Activated naive CD4-positive, alpha-beta T cell treated with anti-CD3 and anti-CD28 coated beads, Interleukin-2, amount 50 U/mL, for 72 hours (primary cell): ENCODE measurements around the gene PABPN1L. TPM values are rescaled to one million over a fixed set of nuclear protein-coding genes. Genes with fewer than 3 reads are reported as not detected.

ENCODE experiments used
- ATAC-seq, 2 donors: fragments of 150-1000 bp; cut with Tn5 transposase; 2 replicates each; pipeline ENCODE4 v1.10.0; 2021; ENCODE audit warnings: mild to moderate bottlenecking in 2 of 2, moderate library complexity in 2 of 2
- DNase-seq, 2 donors: peaks; one replicate each; pipeline ENCODE4 v3.0.0; 2021 to 2022; ENCODE audit warnings: low spot score in 2 of 2
- H3K27ac Mint-ChIP-seq, 2 donors: one replicate each; pipeline ENCODE4 v1.8.0; 2022; ENCODE audit warnings: mild to moderate bottlenecking in 2 of 2, mixed read lengths in 2 of 2
- H3K36me3 Mint-ChIP-seq, 2 donors: one replicate each; pipeline ENCODE4 v1.8.0; 2022; ENCODE audit warnings: mixed read lengths in 2 of 2
- H3K9me3 Mint-ChIP-seq, 2 donors: one replicate each; pipeline ENCODE4 v1.8.0; 2022; ENCODE audit warnings: mixed read lengths in 2 of 2
- total RNA-seq, 2 donors: library from RNA; stranded (reverse); gene quantifications; one replicate each; pipeline ENCODE4 v1.2.3, GENCODE V29; 2022

PABPN1L gene, protein sequence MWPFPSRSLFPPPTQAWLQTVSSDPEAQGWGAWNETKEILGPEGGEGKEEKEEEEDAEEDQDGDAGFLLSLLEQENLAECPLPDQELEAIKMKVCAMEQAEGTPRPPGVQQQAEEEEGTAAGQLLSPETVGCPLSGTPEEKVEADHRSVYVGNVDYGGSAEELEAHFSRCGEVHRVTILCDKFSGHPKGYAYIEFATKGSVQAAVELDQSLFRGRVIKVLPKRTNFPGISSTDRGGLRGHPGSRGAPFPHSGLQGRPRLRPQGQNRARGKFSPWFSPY
- not detected for total RNA-seq

- no peak within 1 kb of the TSS for H3K27ac Mint-ChIP-seq
- no peaks in the 10 kb centered on the region for H3K9me3 Mint-ChIP-seq
- ATAC-seq = no peak
- DNase-seq = no peak
- H3K36me3 Mint-ChIP-seq = no peaks in the 10 kb centered on the region
Measured at GRCh38 chr16:88866151-88866920, at the start of gene PABPN1L. TSS of gene PABPN1L (minus strand) at chr16:88866660. CDS start at chr16:88866606, 54 bp downstream.

GRCh38 chr16:88915639-88916327 is 49.3 kb upstream of the PABPN1L start:
- Mint-ChIP-seq H3K9me3 (no peaks in the 10 kb centered on the region), H3K27ac (no peak overlapping the region), H3K36me3 (no peaks in the 10 kb centered on the region)
- no peak for DNase-seq
- ATAC-seq = no peak

- DNase-seq (no peak), ATAC-seq (no peak)
- no peak overlapping the region for H3K27ac Mint-ChIP-seq
- H3K36me3 Mint-ChIP-seq = no peaks in the 10 kb centered on the region
- no peaks in the 10 kb centered on the region for H3K9me3 Mint-ChIP-seq
Measured at GRCh38 chr16:88914750-88915368, 48.4 kb upstream of the PABPN1L start.

DNA sequence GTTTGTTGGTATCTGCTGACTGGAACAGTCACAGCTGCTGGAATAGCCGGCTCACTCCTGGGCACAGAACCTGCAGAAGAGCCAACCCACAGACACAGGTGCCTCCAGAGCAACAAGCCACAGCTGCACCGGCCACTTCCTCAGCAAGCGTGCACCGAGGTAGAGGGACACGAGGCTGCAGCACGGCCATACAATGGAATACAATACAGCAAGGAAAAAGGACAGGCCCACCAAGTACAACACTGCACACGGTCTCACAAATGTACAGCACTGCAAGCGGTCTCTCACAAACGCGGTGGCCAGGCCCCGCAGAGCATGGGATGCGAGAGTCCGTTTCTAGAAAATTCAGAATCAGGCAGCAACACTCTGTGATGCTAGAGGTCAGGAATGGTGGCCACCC is 47.4 kb upstream of the PABPN1L start:
- ATAC-seq = no peak
- H3K36me3 Mint-ChIP-seq = no peaks in the 10 kb centered on the region
- no peak for DNase-seq
- H3K9me3 Mint-ChIP-seq = no peaks in the 10 kb centered on the region
- peak overlapping the region in 1 of 2 donors; percentile 75 for H3K27ac Mint-ChIP-seq

DNA sequence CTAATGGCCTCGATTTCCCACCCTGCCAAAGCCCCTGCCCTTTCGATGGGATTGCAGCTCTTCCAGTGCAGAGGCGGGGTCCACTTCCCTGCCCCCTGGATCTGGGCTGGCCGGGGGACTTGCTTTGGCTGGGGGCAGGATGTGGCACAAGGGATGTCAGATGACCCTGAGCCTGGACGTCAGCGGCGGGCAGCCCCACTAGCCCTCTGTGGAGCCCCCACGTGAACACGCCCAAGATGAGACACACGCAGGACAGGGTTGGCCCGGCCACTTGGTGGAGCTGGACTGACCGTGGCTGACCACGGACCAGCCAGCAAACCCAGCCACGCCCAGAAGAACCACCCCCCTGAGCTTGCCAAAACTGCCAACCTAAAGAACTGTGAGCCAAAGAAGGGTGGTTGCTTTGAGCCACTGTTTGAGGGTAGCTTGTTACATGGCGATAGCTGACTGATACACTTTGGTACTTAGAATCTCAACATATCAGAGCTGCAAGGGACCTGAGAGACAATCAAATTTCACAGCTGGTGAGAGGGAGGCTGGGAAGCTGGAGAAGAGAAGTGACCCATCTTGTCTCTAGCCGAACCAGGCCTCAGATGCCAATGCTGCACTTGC is 46.6 kb upstream of the PABPN1L start:
- Mint-ChIP-seq H3K27ac (no peak overlapping the region), H3K36me3 (no peaks in the 10 kb centered on the region), H3K9me3 (no peaks in the 10 kb centered on the region)
- ATAC-seq = no peak
- DNase-seq = no peak

- ATAC-seq (no peak), DNase-seq (no peak)
- H3K27ac Mint-ChIP-seq = no peak overlapping the region
- H3K36me3 Mint-ChIP-seq = no peaks in the 10 kb centered on the region
- H3K9me3 Mint-ChIP-seq = no peaks in the 10 kb centered on the region
Measured at GRCh38 chr16:88912556-88912955, 46.1 kb upstream of the PABPN1L start.

DNA sequence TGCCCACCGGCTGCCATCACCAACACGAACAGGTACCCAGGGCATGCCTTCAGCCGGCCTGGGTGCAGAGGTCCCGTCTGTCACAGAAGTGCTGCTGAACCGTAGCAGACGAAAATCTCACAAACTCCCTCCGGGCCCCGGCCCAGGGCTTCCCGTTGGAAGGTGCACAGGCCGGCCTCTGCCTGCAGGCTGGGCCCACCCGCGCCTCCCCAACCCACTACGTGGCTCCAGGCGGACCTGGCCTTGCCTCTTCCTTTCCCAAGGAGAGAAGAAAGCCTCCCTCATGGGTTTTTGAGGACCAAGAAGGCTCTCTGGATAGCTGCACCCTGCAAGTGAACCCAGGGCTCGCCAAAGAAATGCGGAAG is 45.5 kb upstream of the PABPN1L start:
- ATAC-seq (no peak), DNase-seq (no peak)
- no peaks in the 10 kb centered on the region for H3K9me3 Mint-ChIP-seq
- H3K36me3 Mint-ChIP-seq = no peaks in the 10 kb centered on the region
- H3K27ac Mint-ChIP-seq = no peak overlapping the region

- Mint-ChIP-seq H3K36me3 (no peaks in the 10 kb centered on the region), H3K9me3 (no peaks in the 10 kb centered on the region), H3K27ac (no peak overlapping the region)
- DNase-seq (no peak), ATAC-seq (no peak)
Measured at GRCh38 chr16:88911136-88911945, 44.9 kb upstream of the PABPN1L start.

- H3K9me3 Mint-ChIP-seq = no peaks in the 10 kb centered on the region
- no peak overlapping the region for H3K27ac Mint-ChIP-seq
- ATAC-seq (no peak), DNase-seq (no peak)
- H3K36me3 Mint-ChIP-seq = no peaks in the 10 kb centered on the region
Measured at GRCh38 chr16:88910284-88911135, 44.0 kb upstream of the PABPN1L start.

DNA sequence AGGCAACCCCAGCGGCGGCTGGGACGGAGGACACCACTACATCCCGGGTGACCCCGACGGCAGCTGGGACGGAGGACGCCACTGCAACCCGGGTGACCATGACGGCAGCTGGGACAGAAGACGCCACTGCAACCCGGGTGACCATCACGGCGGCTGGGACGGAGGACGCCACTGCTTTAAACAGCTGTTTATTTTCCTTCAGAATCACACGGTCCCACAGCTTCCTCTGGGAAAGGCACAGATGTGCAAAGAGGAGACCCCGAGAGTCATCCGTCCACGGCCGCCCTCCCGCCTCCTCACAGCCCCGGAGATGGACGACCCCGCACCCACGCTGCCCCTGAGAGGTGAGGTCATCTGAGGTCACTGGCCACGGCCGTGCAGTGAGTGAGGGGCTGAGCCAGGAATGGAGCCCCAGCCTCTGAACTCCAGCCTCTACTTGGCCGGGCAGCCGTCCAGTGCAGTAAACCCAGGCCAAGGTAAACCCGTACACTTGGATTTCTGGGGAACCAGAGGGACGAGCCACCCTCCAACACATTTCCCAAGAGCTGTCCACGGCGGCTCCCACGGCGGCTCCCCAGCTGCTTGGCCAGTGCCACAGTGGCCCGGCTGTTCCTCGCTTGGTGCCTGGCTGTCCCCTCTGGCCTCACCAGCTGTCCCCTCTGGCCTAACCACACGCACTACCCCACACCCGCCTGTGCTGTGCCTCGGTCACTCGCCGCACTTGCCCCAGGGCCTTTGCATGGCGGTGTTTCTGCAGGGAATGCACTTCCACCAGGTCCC is 43.2 kb upstream of the PABPN1L start:
- ATAC-seq (no peak), DNase-seq (no peak)
- no peaks in the 10 kb centered on the region for H3K36me3 Mint-ChIP-seq
- no peaks in the 10 kb centered on the region for H3K9me3 Mint-ChIP-seq
- H3K27ac Mint-ChIP-seq = no peak overlapping the region

- ATAC-seq = no peak
- H3K36me3 Mint-ChIP-seq = no peaks in the 10 kb centered on the region
- H3K9me3 Mint-ChIP-seq = no peaks in the 10 kb centered on the region
- no peak overlapping the region for H3K27ac Mint-ChIP-seq
- DNase-seq = no peak
Measured at GRCh38 chr16:88908307-88908706, 41.8 kb upstream of the PABPN1L start.

DNA sequence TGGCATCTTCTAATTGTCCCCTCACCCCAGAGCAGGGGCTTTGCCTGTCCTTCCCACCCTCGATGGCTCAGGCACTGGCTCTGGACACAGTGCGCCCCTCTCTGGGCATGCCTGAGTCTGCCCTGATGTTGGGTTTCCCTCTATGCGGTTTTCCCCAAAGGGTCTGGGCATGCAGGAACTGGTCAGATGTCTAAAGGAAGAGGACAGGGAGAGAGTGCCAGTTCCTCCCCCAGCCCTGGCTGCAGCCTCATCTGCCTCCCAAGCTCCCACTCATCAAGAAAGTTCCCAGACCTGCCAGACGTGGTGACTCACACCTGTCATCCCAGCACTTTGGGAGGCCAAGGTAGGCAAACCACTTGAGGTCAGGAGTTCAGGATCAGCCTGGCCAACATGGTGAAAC is 41.3 kb upstream of the PABPN1L start:
- no peak for DNase-seq
- ATAC-seq = no peak
- no peaks in the 10 kb centered on the region for H3K36me3 Mint-ChIP-seq
- no peak overlapping the region for H3K27ac Mint-ChIP-seq
- H3K9me3 Mint-ChIP-seq = no peaks in the 10 kb centered on the region

- Mint-ChIP-seq H3K36me3 (no peaks in the 10 kb centered on the region), H3K27ac (no peak overlapping the region), H3K9me3 (no peaks in the 10 kb centered on the region)
- ATAC-seq (no peak), DNase-seq (no peak)
Measured at GRCh38 chr16:88906535-88907105, 40.2 kb upstream of the PABPN1L start.

- Mint-ChIP-seq H3K27ac (no peak overlapping the region), H3K9me3 (no peaks in the 10 kb centered on the region), H3K36me3 (no peaks in the 10 kb centered on the region)
- ATAC-seq (peak in 1 of 2 donors; percentile 11), DNase-seq (no peak)
Measured at GRCh38 chr16:88906020-88906419, 39.6 kb upstream of the PABPN1L start.
